HG02588 (cell line): ENCODE measurements around the gene DVL1.
"Not testable (repeated sequence)": the region's sequence is repeated elsewhere in the genome, so short reads cannot be mapped to it uniquely, and the experiment has no call there.

Experiments
- ATAC-seq: cut with Tn5 transposase; IDR thresholded peaks from one replicate; pipeline ENCODE4 v1.9.1; 2021; ENCODE audit warnings: mild to moderate bottlenecking, moderate library complexity; ENCODE audit not compliant: unreplicated experiment

The DVL1 gene

GRCh38 chr1:1328254-1328653 lies 21.0 kb downstream of the DVL1 start:
- no peak for ATAC-seq

GRCh38 chr1:1327291-1327690 lies 21.9 kb downstream of the DVL1 start:
- ATAC-seq = no peak

DNA sequence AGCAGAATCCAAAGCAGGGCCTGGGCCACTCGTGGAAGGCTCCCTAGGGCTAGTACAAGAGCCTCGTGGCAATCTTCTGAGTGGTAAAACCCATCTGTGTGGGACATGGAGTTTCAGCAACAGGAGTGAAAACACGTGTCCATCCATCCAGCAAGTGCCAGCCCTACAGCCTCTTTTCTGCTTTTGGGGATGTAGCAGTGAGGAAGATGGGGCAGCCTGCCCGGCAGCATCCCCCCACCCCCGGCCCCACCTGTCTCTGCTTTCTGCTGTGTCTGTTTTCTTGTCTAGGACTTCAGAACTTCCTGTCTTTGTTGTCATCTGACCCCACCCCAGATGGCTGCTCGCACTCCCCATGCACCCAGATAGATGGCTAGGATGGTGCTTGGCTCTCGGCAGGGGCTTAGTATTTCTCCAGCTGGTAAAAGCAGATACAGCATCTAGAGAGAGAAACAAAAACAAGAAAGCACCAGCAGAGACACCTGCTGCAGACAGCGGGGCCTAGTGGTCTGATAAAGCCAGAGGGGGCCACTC lies 23.1 kb downstream of the DVL1 start:
- no peak for ATAC-seq

GRCh38 chr1:1325288-1326074 lies 23.7 kb downstream of the DVL1 start:
- no peak for ATAC-seq

DNA sequence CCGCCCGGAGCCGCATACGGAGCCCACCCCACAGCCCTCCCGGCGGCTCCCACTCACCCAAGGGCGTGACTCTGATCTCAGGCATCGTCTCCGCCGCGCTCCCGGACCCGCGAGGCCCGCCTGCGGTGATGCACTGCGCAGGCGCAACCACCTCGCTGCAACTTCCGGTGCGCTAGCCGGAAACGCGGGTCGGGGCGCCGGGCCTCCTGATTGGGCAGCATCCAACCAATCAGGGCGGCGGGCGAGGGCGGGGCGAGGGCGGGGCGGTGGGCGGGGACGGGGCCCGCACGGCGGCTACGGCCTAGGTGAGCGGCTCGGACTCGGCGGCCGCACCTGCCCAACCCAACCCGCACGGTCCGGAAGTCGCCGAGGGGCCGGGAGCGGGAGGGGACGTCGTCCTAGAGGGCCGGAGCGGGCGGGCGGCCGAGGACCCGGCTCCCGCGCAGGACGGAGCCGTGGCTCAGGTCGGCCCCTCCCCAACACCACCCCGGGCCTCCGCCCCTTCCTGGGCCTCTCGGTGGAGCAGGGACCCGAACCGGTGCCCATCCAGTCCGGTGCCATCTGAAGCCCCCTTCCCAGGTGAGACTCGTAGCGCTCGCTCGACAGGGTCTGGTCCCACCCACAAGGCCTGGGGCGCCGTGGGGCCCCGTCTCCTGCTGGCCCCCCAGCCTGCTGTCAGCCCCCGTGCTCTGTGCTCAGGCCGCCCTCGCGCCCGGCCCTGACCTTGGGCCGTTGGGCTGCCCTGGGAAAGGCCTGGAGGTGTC lies 24.5 kb downstream of the DVL1 start, which contains the start of the genes CPTP and INTS11:
Gene CPTP (plus strand): TSS at position 279 of the 764 bp plus-strand sequence. CDS start 2,109 bp downstream, outside the sequence.
Gene INTS11 (minus strand): TSS at position 137 of the 764 bp plus-strand sequence. CDS start 52 bp downstream, at position 85.
- peak; percentile 63 for ATAC-seq

DNA sequence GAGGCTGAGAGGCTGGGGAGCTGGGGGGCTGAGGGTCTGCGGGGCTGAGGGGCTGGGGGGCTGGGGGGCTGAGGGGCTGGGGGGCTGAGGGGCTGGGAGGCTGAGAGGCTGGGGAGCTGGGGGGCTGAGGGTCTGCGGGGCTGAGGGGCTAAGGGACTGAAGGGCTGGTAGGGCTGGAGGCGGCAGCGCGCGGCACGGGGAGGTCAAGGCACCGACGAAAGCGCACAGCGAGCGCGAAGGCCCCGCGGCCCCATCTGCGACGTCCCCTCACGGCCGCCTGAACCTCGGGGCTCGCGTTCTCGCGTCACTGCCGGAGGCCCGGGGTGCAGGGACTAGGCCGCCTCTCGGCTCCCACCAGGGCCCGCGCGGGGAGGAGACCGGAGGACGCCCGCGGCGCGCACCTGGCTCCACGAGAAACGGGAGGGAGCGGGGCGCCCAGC lies 25.1 kb downstream of the DVL1 start:
- ATAC-seq = peak; percentile 21

GRCh38 chr1:1322952-1323351 lies 26.3 kb downstream of the DVL1 start:
- no peak for ATAC-seq

DNA sequence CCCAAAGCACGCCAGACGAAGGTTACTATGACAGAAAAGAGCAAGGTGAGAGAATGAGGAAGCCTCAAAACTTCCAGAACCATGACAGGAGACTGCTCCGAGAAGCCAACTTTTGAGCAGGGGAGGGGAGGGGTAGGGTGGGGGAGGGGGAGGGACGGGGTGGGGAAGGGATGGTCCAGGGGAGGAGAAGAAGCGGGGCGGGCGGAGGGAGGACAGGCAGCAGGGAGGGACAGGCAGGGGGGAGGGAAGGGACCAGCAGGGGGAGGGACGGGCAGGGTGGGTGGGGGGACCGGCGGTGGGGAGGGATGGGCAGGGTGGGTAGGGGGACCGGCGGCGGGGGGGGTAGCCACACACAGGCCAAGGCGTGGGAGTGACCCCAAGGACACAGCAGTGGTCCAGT lies 26.8 kb downstream of the DVL1 start:
- ATAC-seq = no peak

DNA sequence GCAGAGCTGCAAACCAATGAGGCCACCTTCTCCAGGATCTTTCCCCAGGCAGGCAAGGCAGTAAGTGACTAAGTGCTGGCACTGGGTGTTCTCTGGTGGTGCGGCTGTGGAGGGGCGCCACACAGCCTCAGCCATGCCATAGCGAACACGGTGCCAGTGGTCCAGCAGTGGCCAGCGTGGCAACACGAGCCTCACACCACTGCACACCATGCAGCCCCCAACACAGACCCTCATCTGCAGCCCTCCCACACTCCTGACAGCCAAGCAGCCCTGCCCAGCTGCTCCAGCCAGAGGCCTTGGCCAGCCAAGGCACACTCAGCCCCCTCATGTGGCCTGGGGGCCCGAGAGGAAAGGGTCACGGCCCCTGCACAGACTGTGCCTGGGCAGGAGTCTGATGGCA lies 27.7 kb downstream of the DVL1 start:
- ATAC-seq = no peak

DNA sequence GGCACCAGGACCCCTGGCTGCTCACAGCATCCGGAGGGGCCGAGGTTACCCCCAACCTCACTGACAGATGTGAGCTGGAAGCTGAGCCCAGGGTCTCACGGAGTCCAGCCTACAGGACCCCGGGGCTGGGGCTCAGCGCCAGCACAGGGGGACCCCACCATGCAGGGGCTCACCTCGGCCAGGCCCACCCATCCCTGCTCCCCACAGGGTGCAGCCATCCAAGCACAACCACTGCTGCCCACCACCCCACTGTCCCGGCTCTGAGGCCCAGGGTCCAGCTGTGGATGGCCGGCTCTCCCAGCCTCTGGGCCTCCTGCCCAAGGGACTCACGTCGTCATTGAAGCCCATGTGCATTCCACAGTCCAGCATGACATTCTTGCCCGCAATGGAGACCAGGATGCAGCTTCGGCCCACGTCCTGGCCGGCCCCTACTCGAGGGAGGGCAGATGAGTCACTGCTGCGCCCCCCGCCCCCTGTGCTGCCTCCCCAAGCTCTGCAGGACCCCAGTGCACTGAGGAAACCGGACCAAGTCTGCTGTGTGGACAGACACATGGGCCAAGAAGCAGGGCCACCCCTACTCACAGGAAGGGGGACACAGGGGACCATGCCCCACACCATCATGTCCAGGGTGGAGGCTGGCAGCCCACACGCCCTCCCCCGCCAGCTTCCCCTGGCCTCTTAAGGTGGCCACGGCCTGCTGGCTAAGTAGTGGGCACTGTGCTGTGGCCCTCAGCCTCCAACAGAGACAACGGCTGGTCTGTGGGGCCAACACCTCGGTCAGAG lies 28.4 kb downstream of the DVL1 start:
- ATAC-seq = no peak

GRCh38 chr1:1319646-1319941 lies 29.6 kb downstream of the DVL1 start:
- ATAC-seq = no peak

- no peak for ATAC-seq
These were observed 30.2 kb downstream of the DVL1 start for GRCh38 chr1:1318777-1319645.

GRCh38 chr1:1318131-1318652 lies 31.0 kb downstream of the DVL1 start:
- ATAC-seq = no peak

- no peak for ATAC-seq
These were observed 31.8 kb downstream of the DVL1 start for GRCh38 chr1:1317420-1317819.

DNA sequence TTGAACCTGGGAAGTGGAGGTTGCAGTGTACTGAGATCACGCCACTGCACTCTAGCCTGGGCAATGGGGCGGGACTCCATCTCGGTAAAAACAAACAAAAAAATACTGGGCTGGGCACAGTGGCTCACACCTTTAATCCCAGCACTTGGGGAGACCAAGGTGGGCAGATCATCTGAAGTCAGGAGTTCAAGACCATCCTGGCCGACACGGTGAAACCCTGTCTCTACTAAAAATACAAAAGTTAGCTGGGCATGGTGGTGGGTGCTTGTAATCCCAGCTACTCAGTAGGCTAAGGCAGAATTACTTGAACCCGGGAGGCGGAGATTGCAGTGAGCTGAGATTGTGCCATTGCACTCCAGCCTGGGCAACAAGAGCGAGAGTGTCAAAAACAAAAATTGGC lies 33.0 kb downstream of the DVL1 start:
- not testable (repeated sequence) for ATAC-seq

DNA sequence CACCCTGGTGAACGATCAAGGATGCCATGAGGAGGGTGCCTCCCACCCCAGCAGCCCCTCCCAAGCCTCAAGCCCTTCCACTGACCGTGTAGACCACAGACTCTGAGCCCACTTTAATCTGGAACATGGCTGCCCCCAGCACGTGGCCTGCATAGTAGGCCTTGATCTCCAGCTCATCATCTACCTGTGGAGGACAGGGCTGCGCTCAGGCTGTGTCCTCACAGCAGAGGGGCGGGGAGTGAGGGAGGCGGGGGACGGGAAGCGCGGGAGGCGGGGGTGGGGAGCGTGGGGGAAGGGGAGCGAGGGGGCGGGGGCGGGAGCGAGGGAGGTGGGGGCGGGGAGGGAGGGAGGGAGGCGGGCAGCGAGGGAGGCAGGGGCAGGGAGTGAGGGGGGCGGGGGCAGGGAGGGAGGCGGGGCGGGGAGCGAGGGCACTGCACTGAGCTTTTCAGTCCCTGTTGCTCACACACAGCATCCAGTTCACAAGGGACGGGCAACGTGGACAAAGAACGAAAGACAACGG lies 33.7 kb downstream of the DVL1 start:
- no peak for ATAC-seq

DNA sequence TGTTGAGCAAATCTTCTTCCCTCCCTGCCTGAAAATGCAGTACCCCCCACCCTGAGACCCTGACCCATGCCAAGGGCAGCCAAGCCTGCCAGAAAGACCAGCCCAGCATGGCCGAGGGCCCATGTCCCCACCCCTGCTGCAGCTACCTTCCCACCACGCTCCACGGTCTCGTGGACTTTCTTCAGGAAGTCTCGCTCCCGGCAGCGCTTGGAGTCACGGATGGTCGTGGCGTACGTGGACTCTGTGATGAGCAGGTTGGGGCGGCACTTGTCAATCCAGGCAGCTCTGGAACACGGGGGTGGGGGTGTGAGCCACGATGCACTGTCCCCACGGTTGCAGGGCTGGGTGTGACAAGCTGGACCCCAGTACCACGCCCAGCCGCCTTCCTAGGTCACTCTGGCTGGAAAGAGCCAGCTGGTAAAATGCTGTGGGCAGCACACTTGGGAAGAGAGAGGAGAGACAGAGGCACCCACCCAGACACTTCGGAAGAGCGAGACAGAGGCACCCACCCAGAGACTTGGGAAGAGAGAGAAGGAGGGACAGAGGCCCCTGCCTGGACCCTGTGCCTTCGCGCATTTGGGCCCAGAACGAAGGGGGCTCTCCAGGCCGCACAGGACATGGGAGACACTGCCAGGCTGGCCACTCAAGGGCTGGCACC lies 34.4 kb downstream of the DVL1 start:
- ATAC-seq = no peak

DNA sequence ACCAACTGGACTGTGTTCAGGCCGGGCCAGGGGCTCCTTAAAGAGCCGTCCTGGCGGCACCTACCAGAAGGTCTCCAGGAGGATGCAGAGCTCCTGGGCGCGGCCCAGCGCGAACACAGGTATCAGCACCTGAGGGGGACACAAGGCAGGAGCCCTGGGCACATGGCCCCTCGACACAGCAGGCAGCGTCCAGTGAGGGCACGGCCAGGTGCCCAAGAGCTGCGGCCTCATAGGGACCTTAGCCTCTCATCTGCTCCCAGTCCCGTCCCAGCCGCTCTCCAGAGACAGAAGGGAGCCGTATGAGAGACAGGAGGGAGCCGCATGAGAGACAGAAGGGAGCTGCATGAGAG lies 35.0 kb downstream of the DVL1 start:
- ATAC-seq = no peak

DNA sequence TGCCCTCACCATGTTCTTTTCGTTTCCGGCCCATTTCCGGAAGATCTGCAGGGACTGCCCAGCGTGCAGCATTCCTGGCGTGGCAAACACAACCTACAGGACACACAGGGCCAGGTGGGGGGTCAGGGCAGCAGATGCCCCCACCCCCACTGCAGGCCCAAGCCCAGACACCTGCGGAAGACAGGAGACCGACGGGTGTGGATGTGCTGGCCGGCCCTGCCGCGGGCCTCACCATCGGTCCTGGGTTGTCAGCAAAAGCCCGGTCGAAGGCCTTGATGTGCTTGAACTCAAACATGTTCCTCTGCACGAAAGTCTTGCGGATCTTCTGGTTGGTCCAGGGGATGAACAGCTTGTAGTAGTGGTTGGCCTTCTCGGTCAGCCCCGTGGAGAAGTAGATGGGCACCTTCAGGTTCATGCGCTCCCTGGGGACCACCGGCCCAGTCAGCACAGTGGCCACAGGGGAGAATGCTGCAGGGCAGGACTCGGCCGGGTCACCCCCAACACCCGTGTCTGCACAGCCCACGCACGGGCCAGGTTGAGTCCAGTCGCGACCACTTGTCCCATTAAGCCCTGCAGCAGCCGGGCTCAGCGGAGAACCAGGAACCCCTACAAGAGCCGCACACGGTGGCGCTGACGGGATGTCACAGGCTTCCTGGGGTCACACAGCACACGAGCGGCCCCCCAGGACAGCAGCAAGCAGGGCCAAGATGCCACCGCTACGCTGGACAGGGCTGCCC lies 35.5 kb downstream of the DVL1 start:
- ATAC-seq = no peak
